KBM-7 (cell line): Measurements from ENCODE around the gene GRIK2.
"Not testable (repeated sequence)": the region's sequence is repeated elsewhere in the genome, so short reads cannot be mapped to it uniquely, and the experiment has no call there.

ENCODE experiments used
- DNase-seq: peaks from one replicate; pipeline ENCODE4 v3.0.0-alpha.2; 2015
- in situ Hi-C: fragments of 300-500 bp; cut with MboI; formaldehyde crosslinking; loops from 2 replicates; pipeline ENCODE4 v1.14.3; 2020; ENCODE audit warnings: low sequenced_read_pairs, low pct_unique_long_range_greater_than_20kb, mixed read lengths

GRIK2 gene

GRCh38 chr6:101588343-101588742 lies 194.8 kb downstream of the GRIK2 start:
- in situ Hi-C loops, result no loop called here
- no peak for DNase-seq

GRCh38 chr6:101595276-101595675 lies 201.8 kb downstream of the GRIK2 start:
- in situ Hi-C loops, result no loop called here
- no peak for DNase-seq

DNA sequence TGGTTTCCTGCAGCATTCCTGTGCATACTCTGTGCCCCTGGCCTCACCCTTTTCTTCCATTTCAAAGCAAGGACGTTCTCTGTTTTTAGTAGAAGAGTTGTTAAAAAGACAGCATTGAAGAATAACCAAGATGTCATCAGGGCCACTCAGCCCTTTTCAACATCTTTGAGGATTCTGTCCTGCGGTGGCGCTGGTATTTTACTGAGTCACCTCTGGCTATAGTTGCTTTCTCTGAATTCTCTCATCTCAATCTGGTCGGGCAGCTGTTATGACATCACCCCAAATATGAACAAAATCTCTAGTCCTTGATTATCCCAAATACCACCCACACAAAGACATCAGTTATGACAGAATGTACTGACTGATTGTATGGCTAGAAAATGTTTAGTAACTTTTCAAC lies 204.2 kb downstream of the GRIK2 start:
- in situ Hi-C loops, result no loop called here
- no peak for DNase-seq

GRCh38 chr6:101605426-101605825 lies 211.9 kb downstream of the GRIK2 start:
- in situ Hi-C loops, result no loop called here
- DNase-seq, result no peak

- in situ Hi-C loops, result no loop called here
- DNase-seq, result no peak
Measured at GRCh38 chr6:101605874-101606273, 212.4 kb downstream of the GRIK2 start.

GRCh38 chr6:101607111-101607690 lies 213.7 kb downstream of the GRIK2 start:
- DNase-seq, result no peak
- in situ Hi-C loops, result no loop called here

DNA sequence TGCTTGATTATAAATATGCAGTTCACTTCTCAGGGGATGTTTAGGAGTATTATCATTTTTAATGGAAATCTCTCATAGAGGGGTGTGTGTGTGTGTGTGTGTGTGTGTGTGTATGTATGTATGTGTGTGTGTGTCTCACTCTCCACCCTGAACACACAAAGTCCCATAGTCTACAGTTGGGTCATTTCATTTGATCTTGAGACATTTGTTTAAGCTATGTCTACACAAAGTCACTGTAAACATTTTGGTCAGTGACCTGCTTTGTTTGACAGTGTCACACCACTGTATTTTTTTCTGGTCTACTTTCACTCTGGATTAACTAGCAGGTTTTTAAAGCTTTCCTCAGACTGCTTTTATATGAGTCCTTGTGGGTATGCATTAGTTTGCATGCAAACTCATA lies 215.2 kb downstream of the GRIK2 start:
- in situ Hi-C loops, result no loop called here
- DNase-seq, result no peak

DNA sequence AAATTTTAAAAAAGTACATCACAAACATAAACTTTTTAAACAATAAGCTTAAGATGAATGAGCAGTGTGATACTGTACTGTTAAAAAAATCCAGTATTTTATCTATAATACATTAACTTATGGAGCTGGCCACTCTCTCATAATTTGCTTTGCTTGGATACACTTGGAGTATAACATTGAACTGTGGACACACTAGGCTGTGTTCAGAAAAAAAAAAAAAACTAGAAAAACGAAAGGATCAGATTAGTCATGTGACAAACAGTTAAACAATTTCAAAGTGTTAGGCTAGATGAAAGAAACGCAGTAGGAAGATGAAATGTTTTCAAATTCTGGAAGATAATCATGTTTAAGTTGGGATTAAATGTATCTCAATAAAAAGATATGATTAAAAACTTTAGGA lies 220.0 kb downstream of the GRIK2 start:
- in situ Hi-C loops, result no loop called here
- no peak for DNase-seq

DNA sequence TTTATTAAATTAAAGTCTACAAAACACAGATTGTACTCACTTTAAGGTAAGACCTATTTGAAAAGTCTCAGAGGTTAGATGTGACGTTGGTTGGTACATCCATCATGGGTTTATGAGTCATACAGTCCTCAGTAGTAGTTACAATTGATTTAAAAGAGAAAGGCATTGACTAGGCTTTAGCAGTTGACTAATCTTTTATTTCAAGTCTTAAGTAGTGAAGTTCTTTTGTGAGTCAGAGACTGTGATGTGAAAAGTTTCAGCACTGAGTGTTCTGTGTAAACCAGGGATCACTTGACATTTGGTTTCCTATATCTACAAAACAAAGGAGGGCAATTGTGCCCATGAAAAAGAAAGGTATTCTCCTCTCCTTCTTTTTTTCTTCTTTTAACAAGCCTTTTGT lies 221.3 kb downstream of the GRIK2 start:
- in situ Hi-C loops, result no loop called here
- DNase-seq, result no peak

DNA sequence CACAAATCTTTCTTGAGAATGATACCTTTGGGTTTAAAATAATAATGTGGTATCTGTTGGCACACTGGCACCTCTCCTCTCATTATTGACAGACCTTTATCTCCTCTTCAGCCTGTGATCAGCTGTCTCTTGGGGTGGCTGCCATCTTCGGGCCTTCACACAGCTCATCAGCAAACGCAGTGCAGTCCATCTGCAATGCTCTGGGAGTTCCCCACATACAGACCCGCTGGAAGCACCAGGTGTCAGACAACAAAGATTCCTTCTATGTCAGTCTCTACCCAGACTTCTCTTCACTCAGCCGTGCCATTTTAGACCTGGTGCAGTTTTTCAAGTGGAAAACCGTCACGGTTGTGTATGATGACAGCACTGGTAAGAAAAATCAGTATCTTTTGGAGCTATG lies 232.8 kb downstream of the GRIK2 start:
- in situ Hi-C loops, result no loop called here
- DNase-seq, result no peak

DNA sequence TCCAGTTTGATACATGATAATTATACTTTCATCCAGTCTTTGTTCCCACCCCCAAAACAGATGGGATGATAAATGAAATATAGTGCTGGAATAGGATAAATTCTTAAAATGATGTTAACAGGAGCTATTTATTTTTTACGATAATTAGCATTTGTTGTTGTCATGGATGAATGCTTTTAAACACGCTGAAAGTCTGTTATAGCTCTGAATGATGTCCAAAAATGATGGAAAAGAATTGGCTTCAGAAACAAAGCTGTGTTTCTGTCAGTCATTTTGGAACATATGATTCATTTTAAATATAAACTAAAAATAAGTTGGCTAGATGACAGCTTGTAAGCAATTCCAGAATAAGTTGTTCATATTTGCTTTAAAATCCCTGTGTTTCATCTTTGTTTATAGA lies 237.4 kb downstream of the GRIK2 start:
- DNase-seq, result no peak
- in situ Hi-C loops, result no loop called here

DNA sequence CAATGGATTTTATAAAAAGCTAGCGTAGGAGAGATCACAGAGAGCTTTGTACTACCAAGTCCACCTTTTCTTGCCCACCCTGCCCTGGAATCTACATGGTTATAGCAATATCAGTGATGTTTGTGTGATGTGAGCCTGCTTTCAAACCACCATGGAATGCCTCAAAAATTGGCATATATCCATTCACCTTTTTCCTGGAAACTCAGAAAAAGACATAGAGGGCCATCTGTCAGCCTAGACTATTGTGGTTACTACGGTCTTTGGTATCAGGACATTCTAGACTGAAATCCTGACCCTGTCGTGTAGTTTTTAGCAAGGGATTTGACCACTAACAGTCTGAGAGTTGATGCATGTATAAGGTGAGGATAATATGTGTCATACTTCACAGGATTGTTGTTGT lies 239.6 kb downstream of the GRIK2 start:
- DNase-seq, result no peak

DNA sequence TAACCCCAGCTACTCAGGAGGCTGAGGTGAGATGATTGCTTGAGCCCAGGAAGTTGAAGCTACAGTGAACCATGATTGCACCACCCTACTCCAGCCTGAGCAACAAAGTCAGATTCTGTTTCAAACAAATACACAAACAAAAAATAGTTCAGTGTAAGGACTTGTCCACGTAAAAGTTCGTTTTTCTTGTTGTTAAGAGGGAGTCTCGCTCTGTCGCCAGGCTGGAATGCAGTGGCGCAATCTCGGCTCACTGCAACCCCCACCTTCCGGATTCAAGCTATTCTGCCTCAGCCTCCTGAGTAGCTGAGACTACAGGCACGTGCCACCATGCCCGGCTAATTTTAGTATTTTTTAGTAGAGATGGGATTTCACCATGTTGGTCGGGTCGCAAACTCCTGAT lies 245.4 kb downstream of the GRIK2 start:
- in situ Hi-C loops, DNase-seq: not testable (repeated sequence)

More for the DNA sequence above, 239.6 kb downstream of the GRIK2 start:
- in situ Hi-C loops, result no loop called here

DNA sequence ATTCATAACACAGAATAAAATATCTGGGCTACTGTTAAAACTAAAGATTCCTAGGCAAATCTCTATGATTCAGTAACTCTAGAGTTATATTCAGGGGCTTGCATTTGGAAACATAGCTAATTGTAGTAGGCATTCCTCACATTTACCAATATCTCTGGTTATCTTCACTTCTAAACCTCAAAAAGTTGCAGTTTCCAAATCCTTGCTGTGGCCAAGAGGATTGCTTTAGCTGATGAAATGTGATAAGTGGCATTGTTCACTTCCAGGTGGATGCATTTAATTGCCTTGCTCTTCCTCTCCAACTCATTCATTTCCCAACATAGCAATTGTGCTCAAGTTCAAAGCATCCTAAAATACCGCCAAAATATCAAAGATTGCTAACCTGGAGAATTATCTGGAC lies 246.6 kb downstream of the GRIK2 start:
- no peak for DNase-seq
- in situ Hi-C loops, result no loop called here

GRCh38 chr6:101645770-101646169 lies 252.3 kb downstream of the GRIK2 start:
- in situ Hi-C loops, result no loop called here
- no peak for DNase-seq

- DNase-seq, result no peak
- in situ Hi-C loops, result no loop called here
Measured at GRCh38 chr6:101650402-101651100, 257.0 kb downstream of the GRIK2 start.

DNA sequence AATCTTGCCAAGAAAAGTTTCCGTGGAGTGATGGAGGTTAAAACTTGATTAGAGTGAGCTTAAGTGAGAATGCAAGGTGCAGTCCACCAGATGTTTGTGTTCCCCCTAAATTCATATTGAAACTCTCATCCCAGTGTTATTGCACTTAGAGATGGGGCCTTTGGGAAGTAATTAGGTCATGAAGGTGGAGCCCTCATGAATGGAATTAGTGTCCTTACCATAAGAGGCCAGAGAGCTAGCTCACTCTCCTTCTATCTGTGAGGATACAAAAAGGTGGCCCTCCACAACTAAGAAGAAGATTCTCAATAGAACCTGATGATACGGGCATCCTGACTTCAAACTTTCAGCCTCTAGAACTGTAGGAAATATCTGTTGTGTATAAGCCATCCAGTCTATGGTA lies 258.6 kb downstream of the GRIK2 start:
- in situ Hi-C loops, result no loop called here

GRCh38 chr6:101655109-101655508 lies 261.6 kb downstream of the GRIK2 start:
- in situ Hi-C loops, result no loop called here
- DNase-seq, result no peak

More for the DNA sequence above, 258.6 kb downstream of the GRIK2 start:
- no peak for DNase-seq

- no peak for DNase-seq
- in situ Hi-C loops, result no loop called here
Measured at GRCh38 chr6:101662111-101662897, 268.8 kb downstream of the GRIK2 start.

GRCh38 chr6:101663100-101663499 lies 269.6 kb downstream of the GRIK2 start:
- in situ Hi-C loops, result no loop called here
- DNase-seq, result no peak
